Smooth muscle cell (in vitro differentiated cells): ENCODE results near the gene SFTPB. TPM values are rescaled to one million over a fixed set of nuclear protein-coding genes. Genes with fewer than 3 reads are reported as not detected.

ENCODE experiments used
- DNase-seq: peaks from one replicate; lab custom pipeline; 2025; ENCODE audit not compliant: unreplicated experiment; lab: John Stamatoyannopoulos, UW
- H2AFZ ChIP-seq: fragments of 200-600 bp; sonication (generic); 2 replicates; pipeline ENCODE4 v1.6.0; 2016; ENCODE audit warnings: antibody characterized with exemption, low read depth, mild to moderate bottlenecking
- H3F3A ChIP-seq: fragments of 200-600 bp; sonication (generic); 2 replicates; pipeline ENCODE4 v1.6.0; 2017; ENCODE audit warnings: antibody characterized with exemption, low read depth
- H3K27ac ChIP-seq: fragments of 200-600 bp; sonication (generic); 2 replicates; pipeline ENCODE4 v1.5.1; 2016; ENCODE audit warnings: low read depth, mild to moderate bottlenecking
- H3K27me3 ChIP-seq: fragments of 200-600 bp; sonication (generic); 2 replicates; pipeline ENCODE4 v1.6.1; 2016; ENCODE audit warnings: low read depth, mild to moderate bottlenecking
- H3K36me3 ChIP-seq: fragments of 200-600 bp; sonication (generic); 2 replicates; pipeline ENCODE4 v1.5.1; 2016; ENCODE audit warnings: low read depth
- H3K4me1 ChIP-seq: fragments of 200-600 bp; sonication (generic); 2 replicates; pipeline ENCODE4 v1.5.1; 2016; ENCODE audit warnings: low read depth
- H3K4me2 ChIP-seq: fragments of 200-600 bp; sonication (generic); 2 replicates; pipeline ENCODE4 v1.6.0; 2016; ENCODE audit warnings: mild to moderate bottlenecking
- H3K4me3 ChIP-seq: fragments of 200-600 bp; sonication (generic); 2 replicates; pipeline ENCODE4 v1.5.1; 2016; ENCODE audit warnings: mild to moderate bottlenecking
- H3K79me2 ChIP-seq: fragments of 200-600 bp; sonication (generic); 2 replicates; pipeline ENCODE4 v1.6.0; 2016; ENCODE audit warnings: low read depth, mild to moderate bottlenecking
- H3K9ac ChIP-seq: fragments of 200-600 bp; sonication (generic); 2 replicates; pipeline ENCODE4 v1.6.0; 2016; ENCODE audit warnings: low read depth
- H3K9me3 ChIP-seq: fragments of 200-600 bp; sonication (generic); replicated peaks from 2 replicates; pipeline ENCODE4 v1.5.1; 2016; ENCODE audit warnings: low read depth
- H4K20me1 ChIP-seq: fragments of 200-600 bp; sonication (generic); 2 replicates; pipeline ENCODE4 v1.6.0; 2016; ENCODE audit warnings: low read depth
- CTCF ChIP-seq: fragments of 200-600 bp; sonication (generic); IDR thresholded peaks from 2 replicates; pipeline ENCODE4 v1.5.1; 2017; ENCODE audit warnings: borderline replicate concordance, mild to moderate bottlenecking, antibody characterized with exemption; ENCODE audit not compliant: insufficient read depth, poor library complexity, severe bottlenecking
- WGBS: methylation state at CpG from one replicate; pipeline ENCODE4 v1.1.7; 2016; ENCODE audit warnings: low lambda C conversion rate; 5-methylcytosine and 5-hydroxymethylcytosine counted together
- polyA plus RNA-seq: library from polyadenylated mRNA; unstranded; fragments of >200 nt; fragmentation: Nextera tagmentation; extraction: Ambion mirVana; gene quantifications from 2 replicates; pipeline ENCODE4 v1.2.1, GENCODE V29; 2016
- total RNA-seq: library from RNA; depleted of rRNA; stranded (reverse); fragments of >200 nt; gene quantifications from 2 replicates; pipeline ENCODE4 v1.2.3, GENCODE V29; 2014

The SFTPB gene
- total and polyA plus RNA-seq, 2 experiments from 2014 or later = not detected

- H3K4me1 ChIP-seq = peaks cover 4% of the 10 kb centered on the region
- H3K9me3 ChIP-seq = no peaks in the 10 kb centered on the region
- peak overlapping the region; percentile 47 for H3K4me2 ChIP-seq
- H3K9ac ChIP-seq = no peak overlapping the region
- peaks cover 16% of the 10 kb centered on the region for H3K36me3 ChIP-seq
- peaks cover 31% of the 10 kb centered on the region for H4K20me1 ChIP-seq
- H3K27me3 ChIP-seq = no peaks in the 10 kb centered on the region
- no peak overlapping the region for H2AFZ ChIP-seq
- TF ChIP-seq CTCF = peak; percentile 63
- no peak overlapping the region for H3K4me3 ChIP-seq
- H3K79me2 ChIP-seq = no peaks in the 10 kb centered on the region
- DNase-seq = no peak
- 70% methylated on average over 2 of the region's 2 CpGs for WGBS
- H3F3A ChIP-seq = peaks cover 34% of the 10 kb centered on the region
- H3K27ac ChIP-seq = peak overlapping the region; percentile 65
These were observed 19.4 kb downstream of the SFTPB start for GRCh38 chr2:85648619-85649018.

GRCh38 chr2:85647823-85648526, 20.0 kb downstream of the SFTPB start:
- peaks cover 17% of the 10 kb centered on the region for H3K36me3 ChIP-seq
- no peaks in the 10 kb centered on the region for H3K27me3 ChIP-seq
- no peak overlapping the region for H3K9ac ChIP-seq
- no peak for DNase-seq
- no peaks in the 10 kb centered on the region for H3K9me3 ChIP-seq
- WGBS = 96% methylated on average over 10 of the region's 10 CpGs
- no peak overlapping the region for H3K4me3 ChIP-seq
- H4K20me1 ChIP-seq = peaks cover 26% of the 10 kb centered on the region
- H3K27ac ChIP-seq = peak overlapping the region; percentile 65
- peaks cover 4% of the 10 kb centered on the region for H3K4me1 ChIP-seq
- no peaks in the 10 kb centered on the region for H3K79me2 ChIP-seq
- H3F3A ChIP-seq = peaks cover 34% of the 10 kb centered on the region
- H3K4me2 ChIP-seq = peak overlapping the region; percentile 47
- no peak overlapping the region for H2AFZ ChIP-seq
- TF ChIP-seq CTCF = no peak

- Histone ChIP-seq H3K9me3 (no peaks in the 10 kb centered on the region), H3K9ac (no peak overlapping the region), H2AFZ (no peak overlapping the region), H3K4me3 (no peak overlapping the region), H3K79me2 (no peaks in the 10 kb centered on the region), H3F3A (peaks cover 34% of the 10 kb centered on the region), H3K4me1 (peaks cover 4% of the 10 kb centered on the region), H3K36me3 (peaks cover 23% of the 10 kb centered on the region), H3K27ac (no peak overlapping the region), H4K20me1 (peaks cover 18% of the 10 kb centered on the region), H3K27me3 (no peaks in the 10 kb centered on the region), H3K4me2 (no peak overlapping the region)
- no peak for TF ChIP-seq CTCF
- DNase-seq = no peak
- 94% methylated on average over 2 of the region's 2 CpGs for WGBS
These were observed 21.8 kb downstream of the SFTPB start for GRCh38 chr2:85646166-85646565.

- no peaks in the 10 kb centered on the region for H3K27me3 ChIP-seq
- H3K36me3 ChIP-seq = peaks cover 28% of the 10 kb centered on the region
- H3K4me3 ChIP-seq = no peak overlapping the region
- H3F3A ChIP-seq = peaks cover 34% of the 10 kb centered on the region
- H3K9me3 ChIP-seq = no peaks in the 10 kb centered on the region
- H3K9ac ChIP-seq = no peak overlapping the region
- no peak overlapping the region for H3K4me2 ChIP-seq
- no peak overlapping the region for H3K27ac ChIP-seq
- no peak for TF ChIP-seq CTCF
- peaks cover 18% of the 10 kb centered on the region for H4K20me1 ChIP-seq
- no peak for DNase-seq
- H2AFZ ChIP-seq = no peak overlapping the region
- H3K79me2 ChIP-seq = no peaks in the 10 kb centered on the region
- 99% methylated on average over 8 of the region's 8 CpGs for WGBS
- H3K4me1 ChIP-seq = peaks cover 4% of the 10 kb centered on the region
These were observed 23.1 kb downstream of the SFTPB start for GRCh38 chr2:85644909-85645308.
